ENCODE measurements around the gene ENPP4.

ENPP4 gene

GRCh38 chr6:46170357-46171289 lies 40.8 kb downstream of the ENPP4 start, which contains the start of gene ENPP5:
Gene ENPP5, minus strand, starts transcription at chr6:46170980. Its CDS starts 2,718 bp downstream, at chr6:46168262.
- DNase-seq (ENCODE audit: extremely low spot score), result peak; percentile 88
- POLR2A ChIA-PET, result interaction anchor here (0.6 kb wide), 1 partner anchor 1396 kb away, joined by 4 read pairs; no protein-coding TSS in a partner anchor
- CTCF ChIA-PET, result interaction anchor here (1.0 to 1.6 kb wide), 5 partner anchors 18 to 58 kb away, joined by 3 read pairs; no protein-coding TSS in a partner anchor
- TF ChIP-seq, protein P1, sequence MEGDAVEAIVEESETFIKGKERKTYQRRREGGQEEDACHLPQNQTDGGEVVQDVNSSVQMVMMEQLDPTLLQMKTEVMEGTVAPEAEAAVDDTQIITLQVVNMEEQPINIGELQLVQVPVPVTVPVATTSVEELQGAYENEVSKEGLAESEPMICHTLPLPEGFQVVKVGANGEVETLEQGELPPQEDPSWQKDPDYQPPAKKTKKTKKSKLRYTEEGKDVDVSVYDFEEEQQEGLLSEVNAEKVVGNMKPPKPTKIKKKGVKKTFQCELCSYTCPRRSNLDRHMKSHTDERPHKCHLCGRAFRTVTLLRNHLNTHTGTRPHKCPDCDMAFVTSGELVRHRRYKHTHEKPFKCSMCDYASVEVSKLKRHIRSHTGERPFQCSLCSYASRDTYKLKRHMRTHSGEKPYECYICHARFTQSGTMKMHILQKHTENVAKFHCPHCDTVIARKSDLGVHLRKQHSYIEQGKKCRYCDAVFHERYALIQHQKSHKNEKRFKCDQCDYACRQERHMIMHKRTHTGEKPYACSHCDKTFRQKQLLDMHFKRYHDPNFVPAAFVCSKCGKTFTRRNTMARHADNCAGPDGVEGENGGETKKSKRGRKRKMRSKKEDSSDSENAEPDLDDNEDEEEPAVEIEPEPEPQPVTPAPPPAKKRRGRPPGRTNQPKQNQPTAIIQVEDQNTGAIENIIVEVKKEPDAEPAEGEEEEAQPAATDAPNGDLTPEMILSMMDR (IDR thresholded peaks at IDR 0.05; ENCODE audit: control extremely low read depth, extremely low read depth, low read depth, missing control alignments), result no peak

DNA sequence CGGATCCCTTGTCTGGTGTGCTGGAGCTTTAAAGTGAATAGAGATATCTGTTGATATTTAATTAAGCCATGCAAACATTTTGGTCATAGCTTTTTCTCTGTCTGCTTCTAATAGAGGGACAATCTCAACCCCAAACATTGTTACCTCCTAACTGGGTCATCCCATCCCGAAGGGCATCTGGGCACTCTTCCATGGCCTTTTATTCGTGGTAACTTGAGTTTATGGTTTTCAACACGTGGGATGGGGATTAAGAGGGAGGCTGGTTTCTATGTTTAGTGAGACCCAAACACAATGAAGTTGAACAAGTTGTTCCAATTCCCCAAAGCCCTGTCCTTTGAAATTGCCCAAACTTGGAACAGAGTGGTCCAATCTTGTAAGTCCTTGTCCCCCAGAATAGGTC lies 42.4 kb downstream of the ENPP4 start:
- CTCF ChIA-PET, result interaction anchor here (1.4 to 1.6 kb wide), 2 partner anchors 19 to 46 kb away, joined by 3 read pairs; no protein-coding TSS in a partner anchor
- TF ChIP-seq, protein P1 (IDR thresholded peaks at IDR 0.05; ENCODE audit: control extremely low read depth, extremely low read depth, low read depth, missing control alignments), result no peak
- no peak for DNase-seq (ENCODE audit: extremely low spot score)
- POLR2A ChIA-PET, result no interaction called here

DNA sequence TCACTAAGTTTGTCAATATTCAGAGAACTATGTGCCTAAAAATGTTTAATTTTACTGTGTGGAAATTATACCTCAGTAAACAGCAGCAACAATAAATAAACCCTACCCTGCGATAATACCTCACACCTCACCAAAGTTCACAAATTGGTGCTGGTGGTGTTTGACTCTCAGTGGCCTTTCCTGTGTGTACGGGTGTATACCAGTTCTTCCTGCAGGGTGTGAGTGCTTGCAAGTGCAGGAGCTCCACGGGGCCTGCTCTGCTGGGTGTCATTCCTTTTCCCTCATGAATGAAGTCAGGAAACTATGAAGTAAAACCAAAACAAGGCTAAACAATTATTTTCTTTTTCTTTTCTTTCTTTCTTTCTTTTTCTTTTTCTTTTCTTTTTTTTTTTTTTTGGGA lies 45.1 kb downstream of the ENPP4 start:
- POLR2A ChIA-PET, result no interaction called here
- CTCF ChIA-PET, result no interaction called here
- TF ChIP-seq, protein P1 (IDR thresholded peaks at IDR 0.05; ENCODE audit: control extremely low read depth, extremely low read depth, low read depth, missing control alignments), result no peak
- no peak for DNase-seq (ENCODE audit: extremely low spot score)

DNA sequence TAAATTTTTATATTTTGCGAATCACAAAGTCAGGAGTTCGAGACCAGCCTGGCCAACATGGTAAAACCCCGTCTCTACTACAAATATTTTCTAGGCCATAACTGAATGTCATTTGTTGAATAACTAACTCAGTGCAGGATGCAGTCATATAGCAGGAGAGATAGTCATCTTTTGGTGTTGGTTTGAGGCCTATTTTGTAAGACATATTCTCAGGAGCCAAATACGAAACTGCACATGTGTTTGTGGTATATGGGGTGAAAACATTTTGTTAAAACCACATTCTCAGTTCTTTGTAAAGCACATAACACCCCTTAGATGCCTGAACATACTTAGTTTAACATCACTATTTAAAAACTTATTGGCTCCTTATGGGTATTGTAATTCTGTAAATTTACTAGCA lies 45.7 kb downstream of the ENPP4 start:
- TF ChIP-seq, protein P1 (IDR thresholded peaks at IDR 0.05; ENCODE audit: control extremely low read depth, extremely low read depth, low read depth, missing control alignments), result no peak
- peak; percentile 41 for DNase-seq (ENCODE audit: extremely low spot score)
- ChIA-PET POLR2A (no interaction called here), CTCF (interaction anchor here (0.9 kb wide), 1 partner anchor 11 kb away, joined by 3 read pairs; no protein-coding TSS in a partner anchor)

DNA sequence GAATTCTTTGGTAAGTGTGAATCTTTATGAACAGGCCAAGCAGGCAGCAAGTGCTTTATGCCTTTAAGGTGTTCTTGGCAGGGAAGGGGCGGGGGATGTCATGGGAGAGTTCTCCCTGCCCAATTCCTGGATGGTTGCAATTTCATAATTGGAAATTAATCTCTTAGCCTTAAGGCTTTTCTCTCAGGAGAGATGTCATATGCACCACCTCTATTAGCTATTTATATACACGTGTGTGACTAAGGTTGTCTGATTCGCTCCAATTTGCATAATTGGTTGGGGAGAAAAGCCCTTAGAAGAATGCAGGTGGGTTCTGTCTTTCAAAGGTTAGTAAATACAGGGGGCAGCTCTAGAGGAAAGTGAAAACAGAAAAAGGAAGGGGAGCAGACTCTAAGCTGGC lies 46.2 kb downstream of the ENPP4 start:
- no peak for DNase-seq (ENCODE audit: extremely low spot score)
- POLR2A ChIA-PET, result no interaction called here
- CTCF ChIA-PET, result interaction anchor here (0.9 kb wide), 1 partner anchor 11 kb away, joined by 3 read pairs; no protein-coding TSS in a partner anchor
- TF ChIP-seq, protein P1 (IDR thresholded peaks at IDR 0.05; ENCODE audit: control extremely low read depth, extremely low read depth, low read depth, missing control alignments), result no peak

- CTCF ChIA-PET, result interaction anchor here (1.0 to 1.4 kb wide), 3 partner anchors 11 to 94 kb away, joined by 3 to 4 read pairs (median 3); no protein-coding TSS in a partner anchor
- no peak for DNase-seq (ENCODE audit: extremely low spot score)
- POLR2A ChIA-PET, result no interaction called here
Observed at GRCh38 chr6:46184114-46184513, 54.3 kb downstream of the ENPP4 start.

More at GRCh38 chr6:46184114-46184513, 54.3 kb downstream of the ENPP4 start:
- TF ChIP-seq, protein P1 (IDR thresholded peaks at IDR 0.05; ENCODE audit: control extremely low read depth, extremely low read depth, low read depth, missing control alignments), result no peak

Measured in GM10248 (cell line).